ENCODE measurements around the gene FGF8.

Gene FGF8

DNA sequence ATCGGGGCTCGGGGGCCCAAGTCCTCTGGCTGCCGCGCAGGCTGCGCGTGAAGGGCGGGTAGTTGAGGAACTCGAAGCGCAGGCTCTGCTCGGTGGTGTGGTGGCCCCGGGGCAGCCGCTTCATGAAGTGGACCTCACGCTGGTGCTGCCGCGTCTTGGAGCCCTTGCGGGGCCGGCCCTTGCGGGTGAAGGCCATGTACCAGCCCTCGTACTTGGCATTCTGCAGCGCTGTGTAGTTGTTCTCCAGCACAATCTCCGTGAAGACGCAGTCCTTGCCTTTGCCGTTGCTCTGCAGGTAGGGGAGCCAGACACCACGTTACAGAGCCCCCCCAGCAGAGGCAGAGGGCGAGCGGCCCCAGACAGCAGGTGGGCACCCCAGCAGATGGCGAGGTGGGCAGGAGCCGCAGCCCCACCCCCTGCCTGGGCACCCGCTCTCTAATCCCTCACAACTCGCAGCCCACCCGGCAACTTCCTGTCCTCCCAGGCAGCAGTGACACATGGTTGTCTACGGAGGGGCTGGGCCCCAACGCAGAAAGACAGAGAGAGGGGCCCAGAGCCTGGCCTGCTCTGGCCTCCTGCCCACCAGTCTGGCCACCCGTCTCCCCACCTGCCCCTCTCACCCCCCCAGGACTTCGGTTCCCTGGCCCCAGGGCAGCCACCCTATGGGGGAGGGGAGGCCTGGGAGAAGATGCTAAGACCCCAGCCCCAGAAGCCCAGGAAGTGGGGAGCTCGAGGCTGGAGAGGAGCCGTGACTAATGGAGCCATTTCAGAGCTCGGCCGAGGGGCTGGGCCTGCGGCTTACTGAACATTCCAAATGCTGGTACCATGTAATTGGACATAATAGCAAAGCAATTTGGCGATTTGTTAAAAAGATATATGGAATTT lies 5.3 kb downstream of the FGF8 start:
- Histone ChIP-seq H3K79me2 (ENCODE audit: insufficient read depth, low read depth) (no peaks in the 10 kb centered on the region), H3K36me3 (ENCODE audit: insufficient read depth) (no peaks in the 10 kb centered on the region), H4K20me1 (ENCODE audit: insufficient read depth) (no peaks in the 10 kb centered on the region), H3K4me1 (ENCODE audit: low read depth, poor library complexity, severe bottlenecking) (no peaks in the 10 kb centered on the region), H3K27me3 (ENCODE audit: insufficient read depth, low read depth) (peaks cover 22% of the 10 kb centered on the region), H2AFZ (ENCODE audit: low read depth) (no peak overlapping the region), H3K27ac (no peak overlapping the region), H3K4me2 (no peak overlapping the region), H3K9ac (no peak overlapping the region), H3K4me3 (IDR thresholded peaks at IDR 0.05; ENCODE audit: insufficient read depth, low read depth, low read length) (no peak overlapping the region)
- TF ChIP-seq, protein P1, sequence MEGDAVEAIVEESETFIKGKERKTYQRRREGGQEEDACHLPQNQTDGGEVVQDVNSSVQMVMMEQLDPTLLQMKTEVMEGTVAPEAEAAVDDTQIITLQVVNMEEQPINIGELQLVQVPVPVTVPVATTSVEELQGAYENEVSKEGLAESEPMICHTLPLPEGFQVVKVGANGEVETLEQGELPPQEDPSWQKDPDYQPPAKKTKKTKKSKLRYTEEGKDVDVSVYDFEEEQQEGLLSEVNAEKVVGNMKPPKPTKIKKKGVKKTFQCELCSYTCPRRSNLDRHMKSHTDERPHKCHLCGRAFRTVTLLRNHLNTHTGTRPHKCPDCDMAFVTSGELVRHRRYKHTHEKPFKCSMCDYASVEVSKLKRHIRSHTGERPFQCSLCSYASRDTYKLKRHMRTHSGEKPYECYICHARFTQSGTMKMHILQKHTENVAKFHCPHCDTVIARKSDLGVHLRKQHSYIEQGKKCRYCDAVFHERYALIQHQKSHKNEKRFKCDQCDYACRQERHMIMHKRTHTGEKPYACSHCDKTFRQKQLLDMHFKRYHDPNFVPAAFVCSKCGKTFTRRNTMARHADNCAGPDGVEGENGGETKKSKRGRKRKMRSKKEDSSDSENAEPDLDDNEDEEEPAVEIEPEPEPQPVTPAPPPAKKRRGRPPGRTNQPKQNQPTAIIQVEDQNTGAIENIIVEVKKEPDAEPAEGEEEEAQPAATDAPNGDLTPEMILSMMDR (conservative IDR thresholded peaks at IDR 0.05; ENCODE audit: low read depth, low read length) = no peak

DNA sequence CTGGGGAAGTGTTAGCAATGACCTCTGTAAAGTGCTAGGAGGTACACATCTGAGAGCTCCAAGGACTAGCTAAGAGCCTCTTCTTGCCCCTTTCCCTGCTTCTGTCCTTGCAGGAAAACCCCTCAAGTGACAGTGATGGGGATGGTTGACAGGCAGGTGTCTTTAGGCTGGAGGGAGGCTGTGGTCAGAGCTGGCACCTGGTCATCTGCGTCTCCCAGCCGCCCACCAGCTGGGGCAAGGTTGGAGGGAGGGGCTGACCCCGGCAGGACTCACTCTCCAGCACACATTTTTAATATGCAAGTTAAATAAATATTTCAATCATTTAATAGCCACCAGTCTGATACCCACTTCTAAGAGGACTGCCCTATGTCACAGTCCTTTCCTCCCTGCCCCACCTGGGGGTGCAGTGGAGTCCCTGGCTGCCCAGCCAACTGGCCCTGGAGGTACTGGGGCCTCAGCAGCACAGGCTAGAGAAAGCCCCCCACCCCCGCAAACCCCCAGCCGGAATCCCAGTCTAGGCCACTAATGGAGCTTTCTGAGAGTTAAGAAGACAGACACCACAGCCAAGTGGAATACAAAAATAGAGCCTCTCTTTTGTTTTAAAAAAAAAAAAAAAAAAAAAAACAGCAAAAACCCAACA lies 6.3 kb downstream of the FGF8 start:
- H3K36me3 ChIP-seq (ENCODE audit: insufficient read depth) = no peaks in the 10 kb centered on the region
- no peak overlapping the region for H3K27ac ChIP-seq
- no peaks in the 10 kb centered on the region for H3K79me2 ChIP-seq (ENCODE audit: insufficient read depth, low read depth)
- no peak overlapping the region for H3K9ac ChIP-seq
- TF ChIP-seq, protein P1 (conservative IDR thresholded peaks at IDR 0.05; ENCODE audit: low read depth, low read length) = no peak
- H3K27me3 ChIP-seq (ENCODE audit: insufficient read depth, low read depth) = peaks cover 13% of the 10 kb centered on the region
- H3K4me1 ChIP-seq (ENCODE audit: low read depth, poor library complexity, severe bottlenecking) = no peaks in the 10 kb centered on the region
- H4K20me1 ChIP-seq (ENCODE audit: insufficient read depth) = no peaks in the 10 kb centered on the region
- H3K4me2 ChIP-seq = no peak overlapping the region
- no peak overlapping the region for H3K4me3 ChIP-seq (IDR thresholded peaks at IDR 0.05; ENCODE audit: insufficient read depth, low read depth, low read length)
- H2AFZ ChIP-seq (ENCODE audit: low read depth) = no peak overlapping the region

- Histone ChIP-seq H3K4me2 (no peak overlapping the region), H3K4me3 (IDR thresholded peaks at IDR 0.05; ENCODE audit: insufficient read depth, low read depth, low read length) (no peak overlapping the region), H3K27me3 (ENCODE audit: insufficient read depth, low read depth) (peaks cover 5% of the 10 kb centered on the region; the same call in 1 of the 2 replicates), H3K36me3 (ENCODE audit: insufficient read depth) (no peaks in the 10 kb centered on the region), H2AFZ (ENCODE audit: low read depth) (no peak overlapping the region), H3K9ac (no peak overlapping the region), H4K20me1 (ENCODE audit: insufficient read depth) (no peaks in the 10 kb centered on the region), H3K4me1 (ENCODE audit: low read depth, poor library complexity, severe bottlenecking) (no peaks in the 10 kb centered on the region), H3K27ac (no peak overlapping the region), H3K79me2 (ENCODE audit: insufficient read depth, low read depth) (no peaks in the 10 kb centered on the region)
- TF ChIP-seq, protein P1 (conservative IDR thresholded peaks at IDR 0.05; ENCODE audit: low read depth, low read length) = no peak
Observed at GRCh38 chr10:101768791-101769170, 7.1 kb downstream of the FGF8 start.

DNA sequence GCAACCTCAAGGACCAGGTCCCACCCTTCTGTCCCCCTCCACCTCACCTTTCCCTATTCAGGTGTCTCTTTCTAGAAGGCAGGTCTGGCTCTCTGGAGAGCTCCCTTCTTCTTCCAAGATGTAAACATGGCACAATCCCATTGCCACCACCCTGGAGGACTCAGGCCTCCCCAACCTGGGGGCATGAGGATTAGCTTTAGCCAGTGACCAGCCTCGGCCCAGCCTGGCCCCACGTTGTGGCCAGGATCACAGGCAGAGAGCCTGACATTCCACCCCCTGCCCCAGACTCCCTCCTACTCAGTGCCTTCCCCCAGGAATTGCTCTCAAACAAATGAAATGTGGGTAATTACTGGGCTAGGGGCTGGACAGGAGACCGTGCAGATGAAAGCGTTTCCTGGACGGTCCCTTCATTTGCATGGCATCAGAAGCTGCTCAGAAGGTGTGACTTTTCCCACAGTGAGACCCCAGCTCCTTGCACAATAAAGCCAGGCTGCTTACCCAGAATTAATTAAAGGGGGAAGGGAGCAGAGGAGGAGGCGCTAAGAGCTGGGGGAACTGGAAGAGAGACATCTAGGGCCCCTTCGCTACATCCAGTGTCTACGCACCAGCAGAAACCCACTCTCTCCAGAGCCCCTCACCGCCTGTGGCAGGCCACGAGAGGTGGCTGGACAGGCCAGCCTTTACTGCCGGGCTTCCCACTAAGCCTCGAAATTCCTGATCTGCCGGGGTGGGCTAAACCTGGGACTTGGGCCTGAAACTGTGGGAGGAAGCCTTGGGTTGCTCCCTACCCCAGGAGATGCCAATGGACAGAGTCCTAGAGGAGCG lies 7.7 kb downstream of the FGF8 start:
- Histone ChIP-seq H3K27ac (no peak overlapping the region), H2AFZ (ENCODE audit: low read depth) (no peak overlapping the region), H3K79me2 (ENCODE audit: insufficient read depth, low read depth) (no peaks in the 10 kb centered on the region), H3K4me3 (IDR thresholded peaks at IDR 0.05; ENCODE audit: insufficient read depth, low read depth, low read length) (no peak overlapping the region), H3K9ac (no peak overlapping the region), H3K4me1 (ENCODE audit: low read depth, poor library complexity, severe bottlenecking) (no peaks in the 10 kb centered on the region), H3K4me2 (no peak overlapping the region), H4K20me1 (ENCODE audit: insufficient read depth) (no peaks in the 10 kb centered on the region), H3K36me3 (ENCODE audit: insufficient read depth) (no peaks in the 10 kb centered on the region), H3K27me3 (ENCODE audit: insufficient read depth, low read depth) (no peaks in the 10 kb centered on the region; the same call in 1 of the 2 replicates)
- TF ChIP-seq, protein P1 (conservative IDR thresholded peaks at IDR 0.05; ENCODE audit: low read depth, low read length) = no peak

All from KMS-11 (cell line).